ENCODE data around the gene APLP1. TPM values are rescaled to one million over a fixed set of nuclear protein-coding genes. Genes with fewer than 3 reads are reported as not detected.
A peak's percentile ranks its signal among the peaks of the same experiment; 100 is the strongest.

APLP1 gene
- total RNA-seq, 1 experiment from 2014 or later: 2.0 TPM

DNA sequence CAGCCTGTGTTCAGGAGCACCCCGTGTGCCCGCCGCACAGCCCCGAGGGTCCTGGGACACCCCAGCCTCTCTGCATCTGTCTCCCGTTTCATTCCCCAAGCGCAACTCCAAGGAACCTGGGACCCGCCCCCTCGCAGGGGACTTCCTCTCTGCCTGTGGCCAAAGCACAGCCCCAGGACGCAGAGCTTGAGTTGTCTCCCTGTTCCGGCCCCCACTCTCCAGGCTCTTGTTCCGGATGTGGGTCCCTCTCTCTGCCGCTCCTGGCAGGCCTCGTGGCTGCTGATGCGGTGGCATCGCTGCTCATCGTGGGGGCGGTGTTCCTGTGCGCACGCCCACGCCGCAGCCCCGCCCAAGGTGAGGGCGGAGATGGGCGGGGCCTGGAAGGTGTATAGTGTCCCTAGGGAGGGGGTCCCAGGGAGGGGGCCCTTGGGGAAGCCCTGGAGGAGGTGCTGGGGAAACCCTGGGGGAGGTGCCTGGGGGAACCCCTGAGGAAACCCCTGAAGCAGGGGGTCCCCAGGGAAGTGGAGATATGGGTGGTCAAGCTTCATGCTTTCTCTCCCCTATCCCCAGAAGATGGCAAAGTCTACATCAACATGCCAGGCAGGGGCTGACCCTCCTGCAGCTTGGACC is 35.3 kb downstream of the APLP1 start:
- POLR2A ChIA-PET (ENCODE audit: unreplicated experiment): no interaction called here

DNA sequence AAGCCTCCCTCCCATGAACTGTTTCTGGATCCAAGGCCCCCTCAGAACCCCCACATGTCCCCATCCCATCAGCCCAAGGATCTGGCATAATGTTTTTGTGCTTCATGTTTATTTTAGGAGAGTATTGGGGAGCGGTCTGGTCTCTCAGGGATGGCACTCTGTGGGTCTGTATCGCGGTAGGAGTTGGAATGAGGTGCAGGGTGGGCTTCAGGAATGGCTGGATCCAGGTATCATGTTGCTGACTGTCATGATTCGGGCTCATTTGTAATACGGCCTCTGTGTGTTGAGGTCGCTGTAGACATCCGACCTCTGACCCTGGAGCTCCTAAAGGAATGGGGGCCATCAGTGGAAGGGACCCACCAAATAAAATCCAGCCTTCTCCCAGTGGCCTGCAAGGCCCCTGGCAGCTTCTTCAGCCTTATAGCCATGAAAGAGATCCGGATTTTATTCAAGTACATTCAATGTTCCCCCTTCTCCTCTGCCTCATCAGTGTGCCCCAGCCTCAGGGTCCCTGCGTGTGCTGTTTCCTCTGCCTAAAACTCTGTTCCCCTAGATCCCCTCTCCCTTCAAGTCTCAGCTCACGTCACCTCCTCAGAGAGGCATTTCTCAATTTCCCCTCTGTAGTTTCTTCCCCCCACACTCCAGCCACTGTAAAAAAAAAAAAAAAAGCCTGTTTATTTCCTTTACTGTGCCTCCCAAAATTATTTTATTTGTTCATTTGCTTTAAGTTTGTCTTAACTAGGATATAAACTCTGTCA is 36.1 kb downstream of the APLP1 start:
- Histone ChIP-seq H3K9me3 (ENCODE audit: insufficient read depth, low read depth) (no peaks in the 10 kb centered on the region), H2AFZ (no peak overlapping the region), H3K27me3 (ENCODE audit: insufficient read depth, low read depth) (no peaks in the 10 kb centered on the region), H3K36me3 (ENCODE audit: low read depth) (no peaks in the 10 kb centered on the region), H3K4me3 (no peak overlapping the region), H4K20me1 (ENCODE audit: insufficient read depth) (no peaks in the 10 kb centered on the region), H3K4me2 (no peak overlapping the region), H3K79me2 (ENCODE audit: low read depth) (0 out of 2 replicates have a peak, but pooled peaks cover under 1% of the 10 kb centered on the region), H3K9me2 (ENCODE audit: insufficient read depth) (no peaks in the 10 kb centered on the region), H3F3A (ENCODE audit: insufficient read depth, low read depth) (peaks cover 13% of the 10 kb centered on the region), H3K4me1 (replicated peaks; ENCODE audit: insufficient read depth) (peaks cover 8% of the 10 kb centered on the region; the same call in 1 of the 2 replicates), H3K27ac (no peak overlapping the region)
- TF ChIP-seq, protein P1, sequence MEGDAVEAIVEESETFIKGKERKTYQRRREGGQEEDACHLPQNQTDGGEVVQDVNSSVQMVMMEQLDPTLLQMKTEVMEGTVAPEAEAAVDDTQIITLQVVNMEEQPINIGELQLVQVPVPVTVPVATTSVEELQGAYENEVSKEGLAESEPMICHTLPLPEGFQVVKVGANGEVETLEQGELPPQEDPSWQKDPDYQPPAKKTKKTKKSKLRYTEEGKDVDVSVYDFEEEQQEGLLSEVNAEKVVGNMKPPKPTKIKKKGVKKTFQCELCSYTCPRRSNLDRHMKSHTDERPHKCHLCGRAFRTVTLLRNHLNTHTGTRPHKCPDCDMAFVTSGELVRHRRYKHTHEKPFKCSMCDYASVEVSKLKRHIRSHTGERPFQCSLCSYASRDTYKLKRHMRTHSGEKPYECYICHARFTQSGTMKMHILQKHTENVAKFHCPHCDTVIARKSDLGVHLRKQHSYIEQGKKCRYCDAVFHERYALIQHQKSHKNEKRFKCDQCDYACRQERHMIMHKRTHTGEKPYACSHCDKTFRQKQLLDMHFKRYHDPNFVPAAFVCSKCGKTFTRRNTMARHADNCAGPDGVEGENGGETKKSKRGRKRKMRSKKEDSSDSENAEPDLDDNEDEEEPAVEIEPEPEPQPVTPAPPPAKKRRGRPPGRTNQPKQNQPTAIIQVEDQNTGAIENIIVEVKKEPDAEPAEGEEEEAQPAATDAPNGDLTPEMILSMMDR (conservative IDR thresholded peaks at IDR 0.05): no peak
- TF ChIP-seq EZH2 (IDR thresholded peaks at IDR 0.05; ENCODE audit: low read depth): no peak
- CTCF ChIA-PET: no interaction called here
- POLR2A ChIA-PET (ENCODE audit: unreplicated experiment): interaction anchor here (0.7 kb wide), 1 partner anchor 102 kb away, joined by 9 read pairs; no protein-coding TSS in a partner anchor
- intact Hi-C loops (cut with micrococcal nuclease; ENCODE audit: unreplicated experiment): loop anchor here (10.0 kb wide), 1 partner anchor 160 kb away; the partner anchor contains the start of genes IGFLR1, LIN37, PSENEN and U2AF1L4
- no peak for DNase-seq
- no TSS peak for BruUV-seq (replicated peaks)

More for the DNA sequence above, 35.3 kb downstream of the APLP1 start:
- Histone ChIP-seq H4K20me1 (ENCODE audit: insufficient read depth) (no peaks in the 10 kb centered on the region), H3K36me3 (ENCODE audit: low read depth) (no peaks in the 10 kb centered on the region), H3K4me3 (peak overlapping the region; percentile 48; the same call in 1 of the 2 replicates), H2AFZ (peak overlapping the region; percentile 74; the same call in 1 of the 2 replicates), H3K9me3 (ENCODE audit: insufficient read depth, low read depth) (no peaks in the 10 kb centered on the region), H3F3A (ENCODE audit: insufficient read depth, low read depth) (peaks cover 13% of the 10 kb centered on the region), H3K79me2 (ENCODE audit: low read depth) (peaks cover 8% of the 10 kb centered on the region), H3K4me2 (peak overlapping the region; percentile 78), H3K9me2 (ENCODE audit: insufficient read depth) (no peaks in the 10 kb centered on the region), H3K27me3 (ENCODE audit: insufficient read depth, low read depth) (no peaks in the 10 kb centered on the region), H3K4me1 (replicated peaks; ENCODE audit: insufficient read depth) (peaks cover 8% of the 10 kb centered on the region; the same call in 1 of the 2 replicates), H3K27ac (no peak overlapping the region)
- TF ChIP-seq EZH2 (IDR thresholded peaks at IDR 0.05; ENCODE audit: low read depth): no peak
- TF ChIP-seq, protein P1 (conservative IDR thresholded peaks at IDR 0.05): no peak
- intact Hi-C loops (cut with micrococcal nuclease; ENCODE audit: unreplicated experiment): loop anchor here (10.0 kb wide), 1 partner anchor 159 kb away; the partner anchor contains the start of genes IGFLR1, LIN37, PSENEN and U2AF1L4
- no TSS peak for BruUV-seq (replicated peaks)
- DNase-seq: peak; percentile 56 to 76
- CTCF ChIA-PET: no interaction called here

DNA sequence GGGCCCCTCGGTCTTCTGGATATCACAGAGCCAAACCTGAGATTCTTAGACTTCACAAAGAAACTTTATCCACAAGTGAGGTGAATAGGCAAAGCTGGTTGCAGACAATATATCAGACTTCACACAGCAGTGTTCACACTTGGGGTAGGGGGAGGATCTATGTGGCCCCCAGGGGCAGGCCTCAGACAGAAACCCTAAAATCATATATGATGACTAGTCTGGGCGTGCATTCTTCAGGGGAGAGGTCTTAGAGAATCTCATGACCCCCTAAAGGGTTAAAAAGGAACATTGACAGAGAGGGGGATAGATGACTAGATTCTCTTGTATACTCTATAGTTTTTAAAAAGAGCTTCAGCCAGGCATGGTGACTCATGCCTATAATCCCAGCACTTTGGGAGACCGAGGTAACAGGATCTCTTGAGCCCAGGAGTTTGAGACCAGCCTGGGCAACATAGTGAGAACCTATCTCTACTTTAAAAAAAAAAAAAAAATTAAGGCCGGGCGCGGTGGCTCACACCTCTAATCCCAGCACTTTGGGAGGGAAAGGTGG is 36.9 kb downstream of the APLP1 start:
- Histone ChIP-seq H3K9me3 (ENCODE audit: insufficient read depth, low read depth) (no peaks in the 10 kb centered on the region), H3K4me3 (no peak overlapping the region), H3K9me2 (ENCODE audit: insufficient read depth) (no peaks in the 10 kb centered on the region), H3K27me3 (ENCODE audit: insufficient read depth, low read depth) (no peaks in the 10 kb centered on the region), H3K4me2 (no peak overlapping the region), H4K20me1 (ENCODE audit: insufficient read depth) (no peaks in the 10 kb centered on the region), H3K4me1 (replicated peaks; ENCODE audit: insufficient read depth) (peaks cover 8% of the 10 kb centered on the region; the same call in 1 of the 2 replicates), H3K27ac (no peak overlapping the region), H3F3A (ENCODE audit: insufficient read depth, low read depth) (peaks cover 13% of the 10 kb centered on the region), H2AFZ (no peak overlapping the region), H3K79me2 (ENCODE audit: low read depth) (no peaks in the 10 kb centered on the region), H3K36me3 (ENCODE audit: low read depth) (no peaks in the 10 kb centered on the region)
- no TSS peak for BruUV-seq (replicated peaks)
- ChIA-PET CTCF (no interaction called here), POLR2A (ENCODE audit: unreplicated experiment) (interaction anchor here (0.6 to 0.7 kb wide), 2 partner anchors 102 to 250 kb away, joined by 7 to 9 read pairs; no protein-coding TSS in a partner anchor)
- DNase-seq: no peak
- intact Hi-C loops (cut with micrococcal nuclease; ENCODE audit: unreplicated experiment): loop anchor here (10.0 kb wide), 1 partner anchor 160 kb away; the partner anchor contains the start of genes IGFLR1, LIN37, PSENEN and U2AF1L4
- TF ChIP-seq, protein P1 (conservative IDR thresholded peaks at IDR 0.05): no peak
- TF ChIP-seq EZH2 (IDR thresholded peaks at IDR 0.05; ENCODE audit: low read depth): no peak
